NCI-H1092 treated with DMSO at 0.1 percent for 48 hours (cell line): Measurements from ENCODE around the gene TEC.
"Not testable (repeated sequence)": the region's sequence is repeated elsewhere in the genome, so short reads cannot be mapped to it uniquely, and the experiment has no call there.

Experiments
- DNase-seq: peaks from one replicate; lab custom pipeline; 2025; lab: John Stamatoyannopoulos, UW

Gene TEC

DNA sequence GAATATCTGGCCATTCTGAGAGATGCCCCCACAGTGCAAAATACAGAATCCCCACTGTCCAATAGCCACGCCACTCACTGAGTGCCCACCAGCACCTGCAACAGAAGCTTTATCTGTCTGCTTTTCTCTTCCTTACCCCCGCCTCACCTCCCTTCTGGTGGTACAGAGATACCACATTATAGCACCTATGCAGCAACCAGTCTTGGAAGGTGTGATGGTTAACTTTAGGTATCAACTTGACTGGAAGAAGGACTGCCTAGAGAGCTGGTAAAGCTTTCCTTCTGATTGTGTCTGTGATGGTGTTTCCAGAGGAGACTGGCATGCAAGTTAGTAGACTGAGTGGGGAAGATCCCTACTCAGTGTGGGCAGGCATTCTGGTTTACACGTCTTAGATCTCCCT, 73.8 kb downstream of the TEC start:
- no peak for DNase-seq

DNA sequence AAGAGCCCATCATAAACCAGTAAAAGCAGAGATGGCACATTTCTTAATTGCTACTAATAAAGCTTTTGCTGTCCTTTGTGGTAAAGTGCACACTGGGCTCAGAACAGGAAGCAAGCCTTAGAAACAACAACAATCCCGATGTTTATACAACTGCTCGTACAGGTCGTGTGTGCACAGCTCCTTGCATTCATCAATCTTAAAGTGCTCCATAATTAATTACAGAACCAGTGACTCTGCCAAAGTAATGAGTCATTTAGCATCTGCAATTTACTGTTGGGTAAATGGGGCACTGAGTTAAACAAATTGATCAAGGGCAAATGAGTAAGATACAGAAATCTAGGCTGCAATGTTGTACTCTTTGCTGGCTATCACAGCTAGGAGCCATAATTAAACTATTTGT, 74.3 kb downstream of the TEC start:
- peak; percentile 51 for DNase-seq

DNA sequence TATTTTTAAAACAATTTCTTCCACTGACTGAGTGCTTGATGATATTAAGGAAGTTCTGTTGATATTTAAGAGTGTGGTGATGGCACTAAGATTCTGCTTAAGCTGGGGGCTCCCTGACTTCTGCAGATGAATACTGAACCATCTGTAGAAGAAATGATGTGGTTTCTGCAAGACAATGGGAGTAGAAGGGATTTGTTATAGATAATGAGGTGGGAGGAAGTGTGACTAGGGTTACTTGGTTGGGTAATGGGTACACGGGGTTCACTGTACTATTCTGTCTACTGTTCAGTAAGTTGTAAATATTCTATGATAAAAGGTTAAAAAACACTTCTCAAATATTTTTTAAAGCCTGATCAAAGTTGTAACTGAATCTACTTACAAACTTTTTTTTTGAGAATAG, 74.7 kb downstream of the TEC start:
- DNase-seq, result no peak

DNA sequence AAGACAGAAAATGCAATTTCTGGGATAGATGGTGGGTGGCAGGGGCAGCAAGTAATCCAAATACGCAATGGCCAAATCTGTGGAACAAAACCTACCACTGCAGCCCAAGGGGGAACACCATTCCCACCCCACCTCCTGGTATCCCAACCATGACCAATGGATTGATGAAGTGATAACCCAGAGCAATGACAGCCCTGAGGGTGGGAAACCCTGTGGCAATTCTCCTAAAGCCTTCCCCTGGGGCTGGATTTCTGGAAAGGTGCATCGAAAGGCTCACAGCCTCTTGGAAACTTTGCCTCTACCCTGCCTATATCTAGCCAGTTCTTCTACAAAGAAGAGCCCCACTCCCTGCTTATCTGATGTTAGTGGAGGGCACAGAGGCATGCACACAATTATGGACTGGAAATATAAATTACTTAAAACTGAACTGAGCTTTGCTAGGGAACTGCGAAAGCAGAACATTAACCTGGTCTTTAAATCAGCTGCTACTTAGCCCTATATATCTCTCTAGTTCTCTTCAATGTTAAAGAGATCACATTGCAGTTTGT, 75.6 kb downstream of the TEC start:
- no peak for DNase-seq

DNA sequence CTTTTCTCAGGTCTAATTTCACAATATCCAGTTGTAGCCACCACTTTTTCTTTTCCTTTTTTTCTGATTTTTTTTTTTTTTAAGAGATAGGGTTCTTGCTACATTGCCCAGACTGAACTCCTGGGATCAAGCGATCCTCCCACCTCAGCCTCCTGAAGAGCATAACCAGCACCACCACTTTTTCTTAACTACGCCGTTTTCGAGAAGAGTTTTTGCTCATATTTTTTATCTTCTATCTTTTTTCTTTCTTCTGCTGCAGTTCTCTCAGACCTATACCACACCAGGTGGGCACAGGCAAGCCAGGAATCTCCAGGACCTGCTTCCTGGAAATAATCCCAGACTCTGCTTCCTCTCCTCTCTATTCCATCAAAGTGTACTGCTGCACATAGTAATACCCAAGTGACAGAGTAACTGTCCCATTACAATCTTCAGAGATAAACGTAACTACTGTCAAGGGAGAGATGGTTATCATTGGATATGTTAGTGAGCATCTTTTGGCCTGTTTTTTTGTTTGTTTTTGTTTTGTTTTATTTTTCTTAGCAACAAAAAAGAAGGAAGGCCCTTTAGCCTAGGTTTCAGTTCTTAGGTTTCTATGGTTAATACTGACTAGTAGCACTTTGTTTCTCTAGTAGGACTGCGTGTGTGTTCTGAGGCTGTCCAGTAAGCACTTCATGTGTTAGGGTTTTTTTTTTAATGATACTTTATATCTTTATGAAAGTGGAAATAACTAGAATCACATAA, 76.4 kb downstream of the TEC start:
- no peak for DNase-seq

- DNase-seq, result no peak
Measured at GRCh38 chr4:48191758-48192157, 77.9 kb downstream of the TEC start.

DNA sequence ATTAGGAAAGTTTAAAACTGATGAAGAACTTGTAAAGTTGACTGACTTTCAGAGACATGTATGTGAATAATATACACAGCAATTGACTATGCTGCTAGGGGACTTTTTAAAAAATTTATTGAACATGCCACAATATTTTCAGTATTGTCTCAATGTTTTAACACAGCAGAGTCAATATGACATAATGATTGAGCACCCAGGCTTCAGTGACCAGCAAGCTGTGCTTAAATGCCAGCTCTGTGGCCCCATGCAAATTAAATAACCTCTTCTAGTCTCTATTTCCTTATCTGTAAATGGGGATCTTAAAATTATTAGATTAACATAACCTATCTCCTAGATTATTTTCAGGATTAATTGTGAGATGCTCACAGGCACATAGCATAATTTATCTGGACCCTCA, 78.8 kb downstream of the TEC start:
- no peak for DNase-seq

DNA sequence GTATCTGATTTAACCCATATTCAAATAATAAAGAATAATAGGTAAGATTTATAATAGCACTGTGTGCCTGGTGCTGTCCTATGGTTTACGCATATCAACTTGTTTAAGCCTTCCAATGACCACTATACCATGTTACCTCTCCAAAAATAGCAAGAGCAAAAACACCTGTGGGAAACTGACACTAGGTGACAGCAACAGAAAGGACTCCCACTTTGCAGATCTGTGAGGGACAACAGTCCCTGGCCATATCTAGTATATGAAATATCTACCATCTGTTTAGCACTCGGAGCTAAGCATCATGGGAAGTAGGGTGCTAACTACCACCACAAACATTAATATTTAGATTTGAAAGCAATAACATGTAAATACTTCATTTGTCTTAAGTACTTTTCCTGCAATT, 79.9 kb downstream of the TEC start:
- DNase-seq, result no peak

GRCh38 chr4:48188390-48188789, 81.2 kb downstream of the TEC start:
- no peak for DNase-seq

GRCh38 chr4:48187813-48188212, 81.8 kb downstream of the TEC start:
- no peak for DNase-seq

- DNase-seq, result not testable (repeated sequence)
Measured at GRCh38 chr4:48187066-48187465, 82.6 kb downstream of the TEC start.

GRCh38 chr4:48186394-48186793, 83.2 kb downstream of the TEC start:
- DNase-seq, result not testable (repeated sequence)

DNA sequence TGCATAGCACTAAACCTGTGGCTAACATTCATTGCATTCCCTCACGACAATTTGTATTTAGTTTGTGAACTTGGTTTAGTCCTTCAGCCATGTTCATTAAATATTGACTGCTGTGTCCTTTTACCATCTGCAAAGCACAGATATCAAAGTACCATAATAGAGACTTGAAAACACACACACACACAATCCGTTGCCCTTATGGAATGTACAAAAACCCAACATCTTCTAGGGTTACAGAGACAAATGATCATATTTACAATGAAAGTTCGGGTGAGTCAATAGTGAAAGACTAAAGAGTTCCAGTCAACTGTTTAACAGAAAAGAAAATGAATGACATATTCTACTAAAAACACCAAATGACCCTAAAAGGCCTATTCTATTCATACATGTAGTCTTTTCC, 84.8 kb downstream of the TEC start:
- DNase-seq, result no peak

DNA sequence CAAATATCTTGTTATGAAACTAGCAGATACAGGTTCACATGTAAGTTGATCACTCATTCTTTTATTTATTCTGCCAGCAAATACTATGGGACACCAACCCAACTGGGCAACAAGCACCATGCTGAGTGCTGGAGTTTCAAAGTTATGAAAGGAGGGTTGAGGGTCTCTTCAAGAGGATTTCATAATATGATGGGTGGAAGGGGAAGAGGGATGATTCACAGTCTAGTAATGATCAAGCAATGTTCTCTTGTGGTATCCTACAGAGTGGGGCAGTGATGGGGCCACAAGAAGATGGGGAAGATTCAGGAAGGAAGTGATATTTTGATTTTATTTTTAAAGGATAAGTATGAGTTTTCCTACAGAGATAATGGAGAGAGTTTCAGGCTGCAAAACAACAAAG, 89.4 kb downstream of the TEC start:
- no peak for DNase-seq

- DNase-seq, result no peak
Measured at GRCh38 chr4:48178931-48179330, 90.7 kb downstream of the TEC start.

DNA sequence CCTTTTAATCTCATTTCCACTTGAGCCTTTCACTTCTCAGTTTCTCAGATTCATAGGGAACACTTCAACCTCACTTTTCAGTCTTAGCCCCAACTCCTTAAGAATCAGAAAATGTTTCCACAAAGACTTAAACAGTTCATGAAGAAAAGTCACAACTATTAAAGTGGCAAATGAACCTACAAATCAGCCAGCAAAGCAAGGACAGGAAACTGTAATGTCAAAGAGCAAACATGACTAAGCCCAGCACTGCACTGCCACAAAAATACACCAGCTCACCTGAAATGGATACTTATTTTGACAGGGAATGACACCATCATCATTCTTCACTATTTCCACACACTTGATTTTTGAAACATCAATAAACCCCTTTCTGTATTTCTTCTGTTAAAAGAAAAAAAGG, 93.8 kb downstream of the TEC start:
- DNase-seq, result no peak

GRCh38 chr4:48175328-48175727, 94.3 kb downstream of the TEC start:
- no peak for DNase-seq

GRCh38 chr4:48173056-48173991, 96.3 kb downstream of the TEC start:
- DNase-seq, result no peak

DNA sequence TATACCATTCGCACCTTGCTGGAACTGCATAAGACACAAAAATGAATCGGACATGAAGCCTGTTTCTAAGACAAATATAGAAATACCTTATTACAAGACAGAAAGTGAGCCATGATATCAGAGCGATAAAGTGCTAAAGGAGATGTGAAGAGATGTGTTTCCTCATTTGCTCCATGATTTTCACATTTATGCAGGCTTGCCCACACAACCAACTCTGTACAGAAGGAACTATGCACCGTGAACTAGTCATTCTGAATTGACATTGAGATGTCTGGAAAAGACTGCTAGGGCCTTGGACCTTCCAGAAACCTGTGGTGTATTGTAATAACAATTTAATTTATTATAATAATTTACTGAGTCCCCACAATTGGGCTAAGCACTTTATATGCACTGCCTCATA, 97.0 kb downstream of the TEC start:
- no peak for DNase-seq

DNA sequence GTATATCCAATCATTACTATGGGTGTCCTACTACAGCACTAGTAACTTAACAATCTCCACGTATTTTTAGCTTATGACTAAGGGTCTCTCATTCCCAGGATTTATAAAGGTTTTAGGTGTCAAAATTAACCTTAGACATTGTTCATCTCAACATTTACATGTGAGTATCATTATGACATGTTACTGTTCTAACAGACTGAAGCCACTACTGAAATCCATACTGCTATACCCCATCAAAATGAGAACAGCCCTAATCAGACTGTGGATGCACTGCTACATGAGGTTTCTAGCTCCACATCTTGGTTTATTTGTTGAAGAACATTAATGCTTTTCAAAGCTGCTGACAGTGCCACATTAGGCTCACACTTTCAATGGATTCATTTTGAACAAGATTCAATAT, 100.0 kb downstream of the TEC start:
- DNase-seq, result no peak

DNA sequence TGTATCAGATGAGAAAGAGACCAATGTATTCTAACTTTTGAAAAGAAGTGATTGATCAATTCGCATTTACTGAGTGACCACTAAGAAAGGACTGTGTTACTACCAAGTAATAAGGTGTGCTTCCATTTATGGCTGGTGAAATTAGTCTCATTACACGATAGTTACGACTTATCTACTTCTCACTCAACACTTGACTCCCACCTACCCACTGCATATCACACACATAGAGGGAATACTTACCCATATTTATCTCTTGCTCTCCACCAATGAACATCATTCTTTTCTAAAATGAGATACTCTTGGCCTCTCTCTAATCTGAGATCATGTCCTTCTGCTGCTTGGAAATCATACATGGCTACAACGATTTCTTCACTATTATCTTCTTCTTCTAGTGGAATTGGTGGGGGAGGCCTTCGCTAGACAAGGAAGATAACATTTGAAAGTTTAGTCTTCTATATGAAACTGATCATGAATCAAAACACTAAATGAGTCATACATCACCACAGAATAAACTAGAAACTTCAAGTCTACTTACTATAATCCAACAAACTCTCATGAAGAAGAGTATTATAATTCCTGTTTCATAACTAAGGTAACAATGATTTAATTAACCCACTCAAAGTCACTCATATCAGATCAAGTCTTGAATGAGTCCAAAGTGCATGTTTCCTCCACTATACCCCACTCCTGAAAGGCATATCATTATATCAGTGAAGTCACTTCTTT, 101.9 kb downstream of the TEC start:
- no peak for DNase-seq

DNA sequence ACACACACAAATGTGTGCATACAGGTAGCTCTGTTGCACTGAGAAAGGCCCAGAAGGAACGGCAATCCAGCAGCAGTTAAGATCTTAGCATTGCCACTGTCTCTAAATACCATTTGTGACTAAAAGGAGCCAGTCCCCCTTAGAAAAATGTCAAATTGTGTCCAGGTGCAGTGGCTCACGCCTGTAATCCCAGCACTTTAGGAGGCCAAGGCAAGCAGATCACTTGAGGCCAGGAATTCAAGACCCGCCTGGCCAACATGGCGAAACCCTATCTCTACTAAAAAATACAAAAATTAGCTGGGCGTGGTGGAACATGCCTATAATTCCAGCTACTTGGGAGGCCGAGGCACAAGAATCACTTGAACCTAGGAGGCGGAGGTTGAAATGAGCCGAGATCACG, 105.1 kb downstream of the TEC start:
- not testable (repeated sequence) for DNase-seq
